GM12878 (cell line): ENCODE results near the gene ZNF771. TPM values are rescaled to one million over a fixed set of nuclear protein-coding genes. Genes with fewer than 3 reads are reported as not detected.
A peak's percentile ranks its signal among the peaks of the same experiment; 100 is the strongest.

ENCODE experiments used
- ATAC-seq: fragments of 200-7000 bp; cut with Tn5 transposase; 3 replicates; pipeline ENCODE4 v1.9.1; 2020; ENCODE audit warnings: mild to moderate bottlenecking, moderate library complexity
- BruUV-seq: library from RNA; stranded (reverse); fragments of 400-500 nt; replicated peaks from 2 replicates; lab custom pipeline; 2021; lab: Mats Ljungman, UMichigan
- CTCF ChIA-PET: fragments of 300-600 bp; sonication (Branson Sonifier 250); formaldehyde crosslinking; extraction: SDS; loops from one replicate; lab custom pipeline; 2021; ENCODE audit warnings: inconsistent platforms; lab: Yijun Ruan, JAX
- POLR2A ChIA-PET: fragments of 350-600 bp; formaldehyde crosslinking; extraction: SDS; loops from one replicate; lab custom pipeline; 2021; ENCODE audit warnings: inconsistent platforms; lab: Charles Lee
- RAD21 ChIA-PET: fragments of 300-600 bp; sonication (Branson Sonifier 250); formaldehyde crosslinking; loops from one replicate; lab custom pipeline; 2023; ENCODE audit warnings: antibody characterized with exemption; ENCODE audit not compliant: unreplicated experiment; lab: Charles Lee
- SMC1A ChIA-PET: fragments of 300-600 bp; sonication (Branson Sonifier 250); formaldehyde crosslinking; loops from one replicate; lab custom pipeline; 2023; ENCODE audit not compliant: unreplicated experiment, uncharacterized antibody; lab: Charles Lee
- DNase-seq: peaks from one replicate; pipeline ENCODE4 v3.0.0-alpha.2; 2011; ENCODE audit warnings: low read depth, low spot score
- FAIRE-seq: peaks from 3 replicates; lab custom pipeline; 2011; peaks lifted over from hg19 to GRCh38; lab: Jason Lieb, UNC
- H2AFZ ChIP-seq: 2 replicates; pipeline ENCODE4 v1.6.0; 2011; ENCODE audit warnings: low read depth, low read length, control low read depth; ENCODE audit not compliant: control insufficient read depth
- H3K27ac ChIP-seq: 2 replicates; pipeline ENCODE4 v1.5.1; 2011; ENCODE audit warnings: control low read depth; ENCODE audit not compliant: control insufficient read depth, insufficient read depth
- H3K27me3 ChIP-seq, 2 experiments: replicated peaks in 1 of 2; 2 replicates each; pipeline versions ENCODE4 v1.6.0 to v1.6.1; 2011; ENCODE audit warnings: low read length in 1 of 2; ENCODE audit not compliant: control insufficient read depth in 2 of 2, insufficient read depth in 2 of 2
- H3K36me3 ChIP-seq, 2 experiments: 2 replicates each; pipeline ENCODE4 v1.5.1; 2011; ENCODE audit warnings: low read length in 1 of 2; ENCODE audit not compliant: control insufficient read depth in 2 of 2, insufficient read depth in 2 of 2
- H3K4me1 ChIP-seq: 2 replicates; pipeline ENCODE4 v1.6.1; 2011; ENCODE audit warnings: mild to moderate bottlenecking, low read length, moderate library complexity, mixed read lengths; ENCODE audit not compliant: control insufficient read depth, insufficient read depth
- H3K4me2 ChIP-seq: 2 replicates; pipeline ENCODE4 v1.6.0; 2011; ENCODE audit warnings: control low read depth; ENCODE audit not compliant: control insufficient read depth, insufficient read depth
- H3K4me3 ChIP-seq: fragments of 200-600 bp; sonication (generic); 2 replicates; pipeline ENCODE4 v1.5.1; 2016
- H3K79me2 ChIP-seq: 2 replicates; pipeline ENCODE4 v1.6.0; 2011; ENCODE audit warnings: low read length; ENCODE audit not compliant: control insufficient read depth, insufficient read depth
- H3K9ac ChIP-seq: 2 replicates; pipeline ENCODE4 v1.8.0; 2011; ENCODE audit warnings: low read length, control low read depth, mixed read lengths; ENCODE audit not compliant: control insufficient read depth, insufficient read depth
- H3K9me3 ChIP-seq: replicated peaks from 3 replicates; pipeline ENCODE4 v1.5.1; 2011; ENCODE audit warnings: mild to moderate bottlenecking, low read length; ENCODE audit not compliant: control insufficient read depth, insufficient read depth
- H4K20me1 ChIP-seq: 2 replicates; pipeline ENCODE4 v1.6.0; 2011; ENCODE audit not compliant: control insufficient read depth, insufficient read depth
- BCL11A ChIP-seq: IDR thresholded peaks from 2 replicates; pipeline ENCODE4 v1.6.1; 2011; ENCODE audit warnings: low read depth, low read length
- EGR1 ChIP-seq, 2 experiments: IDR thresholded peaks; 1 replicate in 1 of 2; 2 replicates in 1 of 2; pipeline ENCODE4 v1.6.1; 2011 to 2012; ENCODE audit warnings: low read depth in 2 of 2, low read length in 2 of 2, borderline replicate concordance in 1 of 2, mild to moderate bottlenecking in 1 of 2, moderate library complexity in 1 of 2
- ELK1 ChIP-seq: IDR thresholded peaks from 2 replicates; pipeline ENCODE4 v1.6.1; 2012; ENCODE audit warnings: low read depth, low read length, improper control_type of control experiment
- IKZF2 ChIP-seq, 2 experiments: fragments of 450-650 bp; IDR thresholded peaks; 2 replicates each; pipeline ENCODE4 v1.6.1; 2017; ENCODE audit warnings: mild to moderate bottlenecking in 2 of 2, moderate library complexity in 2 of 2
- NFIC ChIP-seq: IDR thresholded peaks from 2 replicates; pipeline ENCODE4 v1.6.1; 2012; ENCODE audit warnings: low read depth, mild to moderate bottlenecking, inconsistent platforms, low read length, moderate library complexity
- NFXL1 ChIP-seq: fragments of 450-650 bp; IDR thresholded peaks from 2 replicates; pipeline ENCODE4 v1.6.1; 2017; ENCODE audit warnings: antibody characterized with exemption, mild to moderate bottlenecking, borderline replicate concordance
- NFYA ChIP-seq: IDR thresholded peaks from 2 replicates; pipeline ENCODE4 v1.6.1; 2011; ENCODE audit warnings: low read depth, mild to moderate bottlenecking, low read length, improper control_type of control experiment, borderline replicate concordance
- RAD51 ChIP-seq: fragments of 450-650 bp; IDR thresholded peaks from 2 replicates; pipeline ENCODE4 v1.6.1; 2016; ENCODE audit warnings: moderate library complexity, mild to moderate bottlenecking, inconsistent platforms
- RELB ChIP-seq: fragments of 450-650 bp; IDR thresholded peaks from 2 replicates; pipeline ENCODE4 v1.6.1; 2017; ENCODE audit warnings: low read depth, mild to moderate bottlenecking, moderate library complexity
- RUNX3 ChIP-seq: IDR thresholded peaks from 2 replicates; pipeline ENCODE4 v1.6.1; 2012; ENCODE audit warnings: low read length, inconsistent platforms
- TCF12 ChIP-seq: IDR thresholded peaks from 2 replicates; pipeline ENCODE4 v1.6.1; 2011; ENCODE audit warnings: low read depth, mild to moderate bottlenecking, low read length
- TCF7 ChIP-seq: IDR thresholded peaks from 2 replicates; pipeline ENCODE4 v1.6.1; 2014; ENCODE audit warnings: antibody characterized with exemption, borderline replicate concordance
- WGBS: methylation state at CpG from one replicate; pipeline ENCODE4 v1.1.6; 2016; ENCODE audit warnings: low lambda C conversion rate; ENCODE audit not compliant: insufficient replicate concordance, insufficient coverage; ENCODE audit errors: missing lambda C conversion rate; 5-methylcytosine and 5-hydroxymethylcytosine counted together
- in situ Hi-C: fragments of 300-500 bp; cut with MboI; formaldehyde crosslinking; loops from 9 replicates; pipeline ENCODE4 v1.14.3; 2018; ENCODE audit warnings: mixed read lengths
- intact Hi-C: fragments of 100-400 bp; cut with micrococcal nuclease; formaldehyde crosslinking; loops from one replicate; pipeline ENCODE4 v1.14.2; 2022; ENCODE audit not compliant: unreplicated experiment
- polyA plus RNA-seq, 11 experiments: library from polyadenylated mRNA; depleted of rRNA in 4 of 11; unstranded in 6 of 11; stranded (reverse) in 5 of 11; fragments of >200 nt; fragmentation: Nextera tagmentation in 4 of 11; fragmentation: Illumina TruSeq in 1 of 11; extraction: Ambion mirVana in 4 of 11; extraction: Trizol in 1 of 11; gene quantifications; 1 replicate in 1 of 11; 2 replicates in 10 of 11; pipeline versions ENCODE4 v1.2.1 to v1.2.3, GENCODE V29; 2011 to 2016; ENCODE audit warnings: inconsistent platforms in 2 of 11, missing spikeins in 2 of 11, low read depth in 1 of 11
- total RNA-seq, 4 experiments: library from RNA; depleted of rRNA in 3 of 4; stranded (reverse); fragments of >200 nt in 3 of 4; fragmentation: Illumina TruSeq in 1 of 4; extraction: Trizol in 1 of 4; gene quantifications; 2 replicates each; pipeline versions ENCODE4 v1.2.1 to v1.2.3, GENCODE V29; 2013 to 2021
- TF ChIP-seq, protein P1 (sequence below): fragments of 450-650 bp; formaldehyde crosslinking; IDR thresholded peaks from 2 replicates; pipeline ENCODE4 v1.5.0; 2022; ENCODE audit warnings: mild to moderate bottlenecking, missing genetic modification characterization

The ZNF771 gene
- total and polyA plus RNA-seq, 10 of the 15 experiments (the other 5 are each of a cell fraction or from before 2014, with no cell fraction given), result 0.98 to 7.6 (median 3.7) TPM

DNA sequence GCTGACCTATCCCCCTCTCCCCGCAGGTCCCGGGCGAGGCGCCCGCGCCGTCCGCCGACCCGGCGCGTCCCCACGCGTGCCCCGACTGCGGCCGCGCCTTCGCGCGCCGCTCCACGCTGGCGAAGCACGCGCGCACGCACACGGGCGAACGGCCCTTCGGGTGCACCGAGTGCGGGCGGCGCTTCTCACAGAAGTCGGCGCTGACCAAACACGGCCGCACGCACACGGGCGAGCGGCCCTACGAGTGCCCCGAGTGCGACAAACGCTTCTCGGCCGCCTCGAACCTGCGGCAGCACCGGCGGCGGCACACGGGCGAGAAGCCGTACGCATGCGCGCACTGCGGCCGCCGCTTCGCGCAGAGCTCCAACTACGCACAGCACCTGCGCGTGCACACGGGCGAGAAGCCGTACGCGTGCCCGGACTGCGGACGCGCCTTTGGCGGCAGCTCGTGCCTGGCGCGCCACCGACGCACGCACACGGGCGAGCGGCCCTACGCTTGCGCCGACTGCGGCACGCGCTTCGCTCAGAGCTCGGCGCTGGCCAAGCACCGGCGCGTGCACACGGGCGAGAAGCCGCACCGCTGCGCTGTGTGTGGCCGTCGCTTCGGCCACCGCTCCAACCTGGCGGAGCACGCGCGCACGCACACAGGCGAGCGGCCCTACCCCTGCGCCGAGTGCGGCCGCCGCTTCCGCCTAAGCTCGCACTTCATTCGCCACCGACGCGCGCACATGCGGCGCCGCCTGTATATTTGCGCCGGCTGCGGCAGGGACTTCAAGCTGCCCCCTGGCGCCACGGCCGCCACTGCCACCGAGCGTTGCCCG lies 10.3 kb downstream of the ZNF771 start:
- Histone ChIP-seq H3K27ac (peak overlapping the region; percentile 47), H3K4me3 (peak overlapping the region; percentile 69), H3K27me3 (no peaks in the 10 kb centered on the region), H3K4me2 (peak overlapping the region; percentile 82), H3K36me3 (peaks cover 3 to 9% of the 10 kb centered on the region in 2 experiments), H2AFZ (peak overlapping the region; percentile 94), H4K20me1 (no peaks in the 10 kb centered on the region), H3K9ac (peak overlapping the region; percentile 60), H3K79me2 (no peaks in the 10 kb centered on the region), H3K9me3 (no peaks in the 10 kb centered on the region), H3K4me1 (peaks cover 8% of the 10 kb centered on the region)
- FAIRE-seq (peak; percentile 80), ATAC-seq (peak; percentile 97), DNase-seq (peak; percentile 84)
- WGBS, result 2% methylated on average over 118 of the region's 140 CpGs
- intact Hi-C loops, result no loop called here
- ChIA-PET CTCF (interaction anchor here (0.6 to 3.6 kb wide), 13 partner anchors 8 to 326 kb away, joined by 3 to 20 read pairs (median 5); partner anchors contain the start of genes CORO1A, DCTPP1, TBC1D10B and TBX6), POLR2A (interaction anchor here (0.5 to 2.0 kb wide), 14 partner anchors 8 to 326 kb away, joined by 3 to 11 read pairs (median 4); partner anchors contain the start of genes DCTPP1, PRR14, SEPTIN1 and TBX6), RAD21 (interaction anchor here (0.6 to 2.0 kb wide), 21 partner anchors 8 to 352 kb away, joined by 3 to 17 read pairs (median 4); partner anchors contain the start of genes ALDOA, CORO1A, DCTPP1 and TBC1D10B), SMC1A (interaction anchor here (0.6 to 1.5 kb wide), 9 partner anchors 8 to 278 kb away, joined by 3 to 12 read pairs (median 5); partner anchors contain the start of genes DCTPP1, TBC1D10B and ZNF747)
- BruUV-seq, result no TSS peak
- in situ Hi-C loops, result no loop called here
- peak in 1 of 2 experiments; percentile 25; a peak in 1 of 3 replicates for TF ChIP-seq EGR1 (IDR thresholded peaks at IDR 0.05; ENCODE audit: borderline replicate concordance in 1 of 2, low read depth in 2 of 2, low read length in 2 of 2)
- TF ChIP-seq IKZF2 (IDR thresholded peaks at IDR 0.05), result no peak
- no peak for TF ChIP-seq NFXL1
- TF ChIP-seq, protein P1, sequence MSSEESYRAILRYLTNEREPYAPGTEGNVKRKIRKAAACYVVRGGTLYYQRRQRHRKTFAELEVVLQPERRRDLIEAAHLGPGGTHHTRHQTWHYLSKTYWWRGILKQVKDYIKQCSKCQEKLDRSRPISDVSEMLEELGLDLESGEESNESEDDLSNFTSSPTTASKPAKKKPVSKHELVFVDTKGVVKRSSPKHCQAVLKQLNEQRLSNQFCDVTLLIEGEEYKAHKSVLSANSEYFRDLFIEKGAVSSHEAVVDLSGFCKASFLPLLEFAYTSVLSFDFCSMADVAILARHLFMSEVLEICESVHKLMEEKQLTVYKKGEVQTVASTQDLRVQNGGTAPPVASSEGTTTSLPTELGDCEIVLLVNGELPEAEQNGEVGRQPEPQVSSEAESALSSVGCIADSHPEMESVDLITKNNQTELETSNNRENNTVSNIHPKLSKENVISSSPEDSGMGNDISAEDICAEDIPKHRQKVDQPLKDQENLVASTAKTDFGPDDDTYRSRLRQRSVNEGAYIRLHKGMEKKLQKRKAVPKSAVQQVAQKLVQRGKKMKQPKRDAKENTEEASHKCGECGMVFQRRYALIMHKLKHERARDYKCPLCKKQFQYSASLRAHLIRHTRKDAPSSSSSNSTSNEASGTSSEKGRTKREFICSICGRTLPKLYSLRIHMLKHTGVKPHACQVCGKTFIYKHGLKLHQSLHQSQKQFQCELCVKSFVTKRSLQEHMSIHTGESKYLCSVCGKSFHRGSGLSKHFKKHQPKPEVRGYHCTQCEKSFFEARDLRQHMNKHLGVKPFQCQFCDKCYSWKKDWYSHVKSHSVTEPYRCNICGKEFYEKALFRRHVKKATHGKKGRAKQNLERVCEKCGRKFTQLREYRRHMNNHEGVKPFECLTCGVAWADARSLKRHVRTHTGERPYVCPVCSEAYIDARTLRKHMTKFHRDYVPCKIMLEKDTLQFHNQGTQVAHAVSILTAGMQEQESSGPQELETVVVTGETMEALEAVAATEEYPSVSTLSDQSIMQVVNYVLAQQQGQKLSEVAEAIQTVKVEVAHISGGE, result no peak; the same call in 1 of the 2 replicates
- no peak; the same call in 1 of the 2 replicates for TF ChIP-seq RUNX3
- TF ChIP-seq TCF12, result no peak
- no peak for TF ChIP-seq BCL11A
- no peak for TF ChIP-seq RAD51
- no peak for TF ChIP-seq TCF7
- TF ChIP-seq ELK1, result no peak
- TF ChIP-seq NFIC, result no peak
- TF ChIP-seq RELB, result no peak
- no peak for TF ChIP-seq NFYA
